IMR-90 (cell line): ENCODE data around the gene INSR. TPM values are rescaled to one million over a fixed set of nuclear protein-coding genes. Genes with fewer than 3 reads are reported as not detected.

Experiments
- ATAC-seq: fragments of 200-7000 bp; cut with Tn5 transposase; 2 replicates; pipeline ENCODE4 v1.9.1; 2020; ENCODE audit warnings: low read depth, mild to moderate bottlenecking, moderate library complexity
- BruUV-seq: library from RNA; stranded (reverse); fragments of 400-500 nt; replicated peaks from 2 replicates; lab custom pipeline; 2021; lab: Mats Ljungman, UMichigan
- CTCF ChIA-PET: fragments of 300-600 bp; formaldehyde crosslinking; extraction: SDS; loops from one replicate; lab custom pipeline; 2021; ENCODE audit warnings: antibody characterized with exemption; lab: Yijun Ruan, JAX
- POLR2A ChIA-PET: fragments of 300-600 bp; sonication (Branson Sonifier 250); formaldehyde crosslinking; loops from one replicate; lab custom pipeline; 2022; ENCODE audit warnings: antibody characterized with exemption; ENCODE audit not compliant: unreplicated experiment; lab: Charles Lee
- DNase-seq: peaks from one replicate; pipeline ENCODE4 v3.0.0; 2013
- H2AFZ ChIP-seq: replicated peaks from 2 replicates; pipeline ENCODE3; 2013; ENCODE audit warnings: low read length, mild to moderate bottlenecking; ENCODE audit not compliant: poor library complexity
- H2AK5ac ChIP-seq: 2 replicates; pipeline ENCODE4 v1.6.1; 2013; ENCODE audit warnings: low read depth, low read length, inconsistent platforms
- H2AK9ac ChIP-seq: replicated peaks from 2 replicates; pipeline ENCODE3; 2013; ENCODE audit warnings: mild to moderate bottlenecking, low read depth, low read length, moderate library complexity; ENCODE audit not compliant: poor library complexity
- H2BK120ac ChIP-seq: 2 replicates; pipeline ENCODE4 v1.6.1; 2013; ENCODE audit warnings: low read depth, low read length, inconsistent platforms
- H2BK15ac ChIP-seq: 3 replicates; pipeline ENCODE4 v1.6.1; 2013; ENCODE audit warnings: low read depth, low read length, inconsistent platforms
- H2BK20ac ChIP-seq: 2 replicates; pipeline ENCODE4 v1.6.1; 2013; ENCODE audit warnings: low read depth, mild to moderate bottlenecking, inconsistent platforms, low read length, moderate library complexity
- H2BK5ac ChIP-seq: 2 replicates; pipeline ENCODE4 v1.6.1; 2013; ENCODE audit warnings: mild to moderate bottlenecking, low read depth, low read length, inconsistent platforms; ENCODE audit not compliant: poor library complexity, severe bottlenecking
- H3K14ac ChIP-seq: replicated peaks from 2 replicates; pipeline ENCODE4 v1.6.1; 2013; ENCODE audit warnings: low read depth, low read length, inconsistent platforms
- H3K18ac ChIP-seq: 2 replicates; pipeline ENCODE4 v1.6.1; 2013; ENCODE audit warnings: low read depth, low read length, control low read depth
- H3K23ac ChIP-seq: 2 replicates; pipeline ENCODE4 v1.6.1; 2013; ENCODE audit warnings: low read depth, low read length, inconsistent platforms
- H3K27ac ChIP-seq: 2 replicates; pipeline ENCODE4 v1.5.1; 2013; ENCODE audit warnings: mild to moderate bottlenecking, control low read depth, low read length; ENCODE audit not compliant: insufficient read depth
- H3K27me3 ChIP-seq: 2 replicates; pipeline ENCODE4 v1.6.1; 2013; ENCODE audit warnings: low read length; ENCODE audit not compliant: control insufficient read depth, insufficient read depth
- H3K36me3 ChIP-seq: 2 replicates; pipeline ENCODE4 v1.6.1; 2013; ENCODE audit warnings: low read length, mixed read lengths; ENCODE audit not compliant: control insufficient read depth, insufficient read depth
- H3K4ac ChIP-seq: 2 replicates; pipeline ENCODE4 v1.6.1; 2013; ENCODE audit warnings: low read depth, low read length, inconsistent platforms
- H3K4me1 ChIP-seq: 2 replicates; pipeline ENCODE4 v1.6.1; 2013; ENCODE audit warnings: low read length, mixed read lengths; ENCODE audit not compliant: control insufficient read depth, insufficient read depth
- H3K4me2 ChIP-seq: 2 replicates; pipeline ENCODE4 v1.6.1; 2013; ENCODE audit warnings: low read depth, mild to moderate bottlenecking, control low read depth, low read length, moderate library complexity
- H3K4me3 ChIP-seq: 2 replicates; pipeline ENCODE4 v1.5.1; 2013; ENCODE audit warnings: low read depth, mild to moderate bottlenecking, control low read depth, low read length, moderate library complexity; ENCODE audit not compliant: insufficient read depth
- H3K56ac ChIP-seq: 2 replicates; pipeline ENCODE4 v1.6.1; 2013; ENCODE audit warnings: low read length, inconsistent platforms; ENCODE audit not compliant: insufficient read depth; ENCODE audit errors: extremely low read depth
- H3K79me1 ChIP-seq, 2 experiments: 2 replicates each; pipeline ENCODE4 v1.6.1; 2013; ENCODE audit warnings: low read length in 2 of 2, inconsistent platforms in 1 of 2, low read depth in 1 of 2
- H3K9ac ChIP-seq: 2 replicates; pipeline ENCODE4 v1.6.1; 2013; ENCODE audit warnings: low read depth, low read length, control low read depth
- H3K9me1 ChIP-seq: 2 replicates; pipeline ENCODE4 v1.6.1; 2013; ENCODE audit warnings: low read length, inconsistent platforms; ENCODE audit not compliant: insufficient read depth
- H3K9me3 ChIP-seq: 2 replicates; pipeline ENCODE4 v1.6.1; 2013; ENCODE audit warnings: low read length; ENCODE audit not compliant: control insufficient read depth, insufficient read depth
- H4K20me1 ChIP-seq: 2 replicates; pipeline ENCODE4 v1.6.1; 2013; ENCODE audit warnings: low read length, inconsistent platforms; ENCODE audit not compliant: insufficient read depth
- H4K5ac ChIP-seq: 2 replicates; pipeline ENCODE4 v1.6.1; 2013; ENCODE audit warnings: mild to moderate bottlenecking, low read depth, low read length, control low read depth
- H4K8ac ChIP-seq, 2 experiments: 2 replicates each; pipeline ENCODE4 v1.6.1; 2013; ENCODE audit warnings: low read depth in 2 of 2, low read length in 2 of 2, control low read depth in 1 of 2, inconsistent platforms in 1 of 2
- H4K91ac ChIP-seq: 2 replicates; pipeline ENCODE4 v1.6.1; 2013; ENCODE audit warnings: low read depth, low read length, inconsistent platforms; ENCODE audit not compliant: insufficient read depth
- BHLHE40 ChIP-seq: fragments of 150-350 bp; IDR thresholded peaks from 2 replicates; pipeline ENCODE4 v1.6.1; 2016; ENCODE audit warnings: mild to moderate bottlenecking, low read depth, low read length
- CEBPB ChIP-seq: IDR thresholded peaks from 2 replicates; pipeline ENCODE4 v1.6.1; 2012; ENCODE audit warnings: low read depth, low read length, improper control_type of control experiment
- FOS ChIP-seq: fragments of 150-350 bp; IDR thresholded peaks from 2 replicates; pipeline ENCODE4 v1.6.1; 2016; ENCODE audit warnings: low read depth, low read length
- MAFK ChIP-seq: IDR thresholded peaks from 2 replicates; pipeline ENCODE4 v1.6.1; 2012; ENCODE audit warnings: low read depth, low read length, improper control_type of control experiment
- MAZ ChIP-seq: IDR thresholded peaks from 2 replicates; pipeline ENCODE4 v1.6.1; 2012; ENCODE audit warnings: low read depth, mild to moderate bottlenecking, low read length, improper control_type of control experiment, moderate library complexity, borderline replicate concordance
- MXI1 ChIP-seq: IDR thresholded peaks from 2 replicates; pipeline ENCODE4 v1.6.1; 2012; ENCODE audit warnings: low read depth, mild to moderate bottlenecking, low read length, moderate library complexity, borderline replicate concordance
- NFE2L2 ChIP-seq: fragments of 150-350 bp; IDR thresholded peaks from 2 replicates; pipeline ENCODE4 v1.6.1; 2016; ENCODE audit warnings: low read depth, mild to moderate bottlenecking, low read length
- POLR2A ChIP-seq: IDR thresholded peaks from 2 replicates; pipeline ENCODE4 v1.6.1; 2012; ENCODE audit warnings: mild to moderate bottlenecking, low read depth, low read length
- RAD21 ChIP-seq: IDR thresholded peaks from 2 replicates; pipeline ENCODE4 v1.6.1; 2012; ENCODE audit warnings: low read length, improper control_type of control experiment
- RCOR1 ChIP-seq: IDR thresholded peaks from 2 replicates; pipeline ENCODE4 v1.6.1; 2012; ENCODE audit warnings: mild to moderate bottlenecking, low read length, improper control_type of control experiment; ENCODE audit not compliant: insufficient replicate concordance
- RFX5 ChIP-seq: IDR thresholded peaks from 2 replicates; pipeline ENCODE4 v1.8.0; 2012; ENCODE audit warnings: low read depth, mild to moderate bottlenecking, low read length, moderate library complexity
- SMC3 ChIP-seq: fragments of 150-350 bp; IDR thresholded peaks from 2 replicates; pipeline ENCODE4 v1.6.1; 2016; ENCODE audit warnings: low read depth, mild to moderate bottlenecking, antibody characterized with exemption, low read length, moderate library complexity
- WGBS, 2 experiments: methylation state at CpG; one replicate each; pipeline versions ENCODE4 v1.1.5 to v1.1.7; 2013; ENCODE audit warnings: missing lambda C conversion rate in 2 of 2; ENCODE audit not compliant: insufficient read length in 1 of 2; ENCODE audit errors: extremely low coverage in 2 of 2; 5-methylcytosine and 5-hydroxymethylcytosine counted together
- dilution Hi-C: fragments of 300-500 bp; cut with HindIII; formaldehyde crosslinking; loops from one replicate; pipeline ENCODE4 v1.14.3; 2018; ENCODE audit warnings: low sequenced_read_pairs; ENCODE audit not compliant: unreplicated experiment
- in situ Hi-C: fragments of 300-500 bp; cut with MboI; formaldehyde crosslinking; loops from 3 replicates; pipeline ENCODE4 v1.14.3; 2019; ENCODE audit warnings: low sequenced_read_pairs, inconsistent platforms, mixed read lengths
- intact Hi-C: fragments of 100-400 bp; cut with micrococcal nuclease; formaldehyde crosslinking; loops from 2 replicates; pipeline ENCODE4 v1.10.0; 2022
- polyA plus RNA-seq, 3 experiments: library from polyadenylated mRNA; depleted of rRNA; stranded (reverse); fragments of >200 nt; gene quantifications; 2 replicates each; pipeline ENCODE4 v1.2.3, GENCODE V29; 2012; ENCODE audit warnings: low replicate concordance in 1 of 3
- total RNA-seq: library from RNA; depleted of rRNA; stranded (reverse); fragments of >200 nt; gene quantifications from 2 replicates; pipeline ENCODE4 v1.2.3, GENCODE V29; 2012
- TF ChIP-seq, protein P1 (sequence below): conservative IDR thresholded peaks from 2 replicates; pipeline ENCODE4 v1.5.1; 2012; ENCODE audit warnings: mild to moderate bottlenecking, low read depth, low read length, improper control_type of control experiment
- TF ChIP-seq, protein P2 (sequence below): fragments of 150-350 bp; IDR thresholded peaks from 2 replicates; pipeline ENCODE4 v1.6.1; 2016; ENCODE audit warnings: low read depth, mild to moderate bottlenecking, low read length, moderate library complexity, borderline replicate concordance
- TF ChIP-seq, protein P3 (sequence below): fragments of 150-350 bp; IDR thresholded peaks from 2 replicates; pipeline ENCODE4 v1.6.1; 2017; ENCODE audit warnings: mild to moderate bottlenecking, antibody characterized with exemption, low read length, low read depth

The INSR gene
- total and polyA plus RNA-seq, 2 of the 4 experiments (the other 2 are of a cell fraction), result 2.8 to 7.9 TPM

DNA sequence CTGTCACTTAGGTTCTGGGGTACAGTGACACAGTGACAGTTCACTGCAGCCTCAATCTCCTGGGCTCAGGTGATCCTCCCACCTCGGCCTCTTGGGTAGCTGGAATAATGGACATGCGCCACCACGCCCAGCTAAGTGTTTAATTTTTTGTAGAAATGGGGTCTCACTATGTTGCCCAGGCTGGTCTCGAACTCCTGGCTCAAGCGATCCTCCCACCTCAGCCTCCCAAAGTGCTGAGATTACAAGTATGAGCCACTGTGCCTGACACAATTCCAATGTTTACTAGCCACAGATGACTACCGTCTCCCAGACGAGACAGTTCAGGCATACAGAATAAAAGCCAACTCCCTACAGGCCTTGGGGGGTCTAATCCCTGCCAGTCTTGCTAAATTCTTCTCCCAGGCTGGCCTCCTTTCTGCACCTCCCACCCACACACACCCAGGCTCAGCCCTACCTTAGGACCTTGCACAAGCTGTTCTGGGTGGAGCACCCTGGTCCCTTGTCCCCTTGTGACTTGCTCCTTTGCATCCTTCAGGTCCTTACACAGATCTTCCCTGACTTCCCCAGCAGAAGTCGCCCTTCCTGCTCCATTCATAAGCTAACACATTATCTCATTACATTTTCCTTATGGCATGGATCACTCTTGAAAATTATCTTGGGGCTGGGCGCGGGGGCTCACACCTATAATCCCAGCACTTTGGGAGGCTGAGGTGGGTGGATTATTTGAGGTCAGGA, 106.4 kb downstream of the INSR start:
- Histone ChIP-seq H3K18ac (no peak overlapping the region), H3K4ac (no peak overlapping the region), H2BK15ac (no peak overlapping the region), H3K9me1 (no peaks in the 10 kb centered on the region), H3K79me1 (no peaks in the 10 kb centered on the region; a peak in 1 of 4 replicates), H4K5ac (no peak overlapping the region), H3K4me3 (no peak overlapping the region), H3K9me3 (no peaks in the 10 kb centered on the region), H4K91ac (no peak overlapping the region), H3K56ac (no peak overlapping the region), H3K4me2 (no peak overlapping the region), H4K8ac (no peak overlapping the region), H3K14ac (no peak overlapping the region), H3K27me3 (0 out of 2 replicates have a peak, but pooled peaks cover 3% of the 10 kb centered on the region), H2BK5ac (no peak overlapping the region), H2BK20ac (no peak overlapping the region), H3K9ac (no peak overlapping the region), H3K36me3 (peaks cover 1% of the 10 kb centered on the region; the same call in 1 of the 2 replicates), H3K27ac (no peak overlapping the region), H3K4me1 (peaks cover 2% of the 10 kb centered on the region; the same call in 1 of the 2 replicates), H3K23ac (no peak overlapping the region), H2AK5ac (no peak overlapping the region), H2BK120ac (no peak overlapping the region), H2AFZ (no peak overlapping the region), H4K20me1 (no peaks in the 10 kb centered on the region), H2AK9ac (no peak overlapping the region)
- POLR2A ChIA-PET, result no interaction called here
- intact Hi-C loops, result no loop called here
- no TSS peak for BruUV-seq
- CTCF ChIA-PET, result interaction anchor here (0.6 kb wide), 1 partner anchor 23 kb away, joined by 6 read pairs; no protein-coding TSS in a partner anchor
- 100% methylated on average over 1 of the region's 10 CpGs; no CpG with 5 or more reads in 1 of the 2 experiments for WGBS, 2 experiments
- dilution Hi-C loops, result no loop called here
- ATAC-seq (no peak), DNase-seq (no peak)
- in situ Hi-C loops, result no loop called here
- TF ChIP-seq FOS (no peak), RFX5 (no peak), BHLHE40 (no peak), CEBPB (no peak), MXI1 (no peak), POLR2A (no peak), RCOR1 (no peak), SMC3 (no peak), MAFK (no peak), NFE2L2 (no peak), MAZ (no peak), RAD21 (no peak)
- TF ChIP-seq, protein P1, sequence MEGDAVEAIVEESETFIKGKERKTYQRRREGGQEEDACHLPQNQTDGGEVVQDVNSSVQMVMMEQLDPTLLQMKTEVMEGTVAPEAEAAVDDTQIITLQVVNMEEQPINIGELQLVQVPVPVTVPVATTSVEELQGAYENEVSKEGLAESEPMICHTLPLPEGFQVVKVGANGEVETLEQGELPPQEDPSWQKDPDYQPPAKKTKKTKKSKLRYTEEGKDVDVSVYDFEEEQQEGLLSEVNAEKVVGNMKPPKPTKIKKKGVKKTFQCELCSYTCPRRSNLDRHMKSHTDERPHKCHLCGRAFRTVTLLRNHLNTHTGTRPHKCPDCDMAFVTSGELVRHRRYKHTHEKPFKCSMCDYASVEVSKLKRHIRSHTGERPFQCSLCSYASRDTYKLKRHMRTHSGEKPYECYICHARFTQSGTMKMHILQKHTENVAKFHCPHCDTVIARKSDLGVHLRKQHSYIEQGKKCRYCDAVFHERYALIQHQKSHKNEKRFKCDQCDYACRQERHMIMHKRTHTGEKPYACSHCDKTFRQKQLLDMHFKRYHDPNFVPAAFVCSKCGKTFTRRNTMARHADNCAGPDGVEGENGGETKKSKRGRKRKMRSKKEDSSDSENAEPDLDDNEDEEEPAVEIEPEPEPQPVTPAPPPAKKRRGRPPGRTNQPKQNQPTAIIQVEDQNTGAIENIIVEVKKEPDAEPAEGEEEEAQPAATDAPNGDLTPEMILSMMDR, result no peak
- TF ChIP-seq, protein P2, sequence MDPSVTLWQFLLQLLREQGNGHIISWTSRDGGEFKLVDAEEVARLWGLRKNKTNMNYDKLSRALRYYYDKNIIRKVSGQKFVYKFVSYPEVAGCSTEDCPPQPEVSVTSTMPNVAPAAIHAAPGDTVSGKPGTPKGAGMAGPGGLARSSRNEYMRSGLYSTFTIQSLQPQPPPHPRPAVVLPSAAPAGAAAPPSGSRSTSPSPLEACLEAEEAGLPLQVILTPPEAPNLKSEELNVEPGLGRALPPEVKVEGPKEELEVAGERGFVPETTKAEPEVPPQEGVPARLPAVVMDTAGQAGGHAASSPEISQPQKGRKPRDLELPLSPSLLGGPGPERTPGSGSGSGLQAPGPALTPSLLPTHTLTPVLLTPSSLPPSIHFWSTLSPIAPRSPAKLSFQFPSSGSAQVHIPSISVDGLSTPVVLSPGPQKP, result no peak
- TF ChIP-seq, protein P3, sequence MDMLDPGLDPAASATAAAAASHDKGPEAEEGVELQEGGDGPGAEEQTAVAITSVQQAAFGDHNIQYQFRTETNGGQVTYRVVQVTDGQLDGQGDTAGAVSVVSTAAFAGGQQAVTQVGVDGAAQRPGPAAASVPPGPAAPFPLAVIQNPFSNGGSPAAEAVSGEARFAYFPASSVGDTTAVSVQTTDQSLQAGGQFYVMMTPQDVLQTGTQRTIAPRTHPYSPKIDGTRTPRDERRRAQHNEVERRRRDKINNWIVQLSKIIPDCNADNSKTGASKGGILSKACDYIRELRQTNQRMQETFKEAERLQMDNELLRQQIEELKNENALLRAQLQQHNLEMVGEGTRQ, result no peak
